ENCODE data around the gene TSC2. TPM values are rescaled to one million over a fixed set of nuclear protein-coding genes. Genes with fewer than 3 reads are reported as not detected.
"Not testable (repeated sequence)": the region's sequence is repeated elsewhere in the genome, so short reads cannot be mapped to it uniquely, and the experiment has no call there.

Gene TSC2
- polyA plus RNA-seq, 1 donor: 85.9 TPM

DNA sequence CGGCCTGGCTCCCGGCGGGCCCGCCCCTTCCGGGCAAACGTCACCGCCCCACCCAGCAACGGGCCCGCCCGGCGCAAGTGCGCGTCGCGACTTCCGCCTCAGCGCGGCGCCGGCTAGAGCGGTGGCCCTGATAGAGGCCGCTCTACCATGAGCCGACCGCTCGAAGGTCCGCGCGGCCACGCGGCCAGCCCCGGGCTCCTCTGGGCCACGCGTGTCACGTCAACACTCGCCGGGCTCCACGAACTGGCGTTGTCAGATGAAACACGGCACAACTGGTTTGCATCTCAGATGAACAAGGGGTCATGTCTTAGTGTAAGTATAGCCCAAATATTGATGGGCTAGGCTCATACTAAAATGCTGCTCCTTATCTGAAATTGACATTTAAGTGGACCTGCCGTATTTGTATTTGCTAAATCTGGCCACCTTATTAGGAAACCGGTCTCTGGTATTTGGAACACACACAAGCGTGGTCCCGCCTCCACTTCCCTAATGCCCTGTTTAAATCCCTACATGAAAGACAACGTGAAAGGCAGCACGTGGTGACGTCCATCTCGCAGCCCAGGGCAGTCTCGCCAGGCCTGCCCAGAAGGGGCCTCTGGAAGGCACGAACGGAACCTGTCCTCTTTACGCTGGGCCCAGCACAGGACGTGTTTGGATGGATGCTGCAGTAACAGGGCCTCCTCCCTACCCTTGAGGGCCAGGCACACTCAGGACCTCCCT, 37.8 kb upstream of the TSC2 start, which contains the start of gene ZNF598:
Gene ZNF598, minus strand, starts transcription at position 31 of the 720 bp plus-strand sequence.
- WGBS (ENCODE audit: insufficient coverage, low lambda C conversion rate): no CpG with 5 or more reads among the region's 52 CpGs
- H3K4me1 ChIP-seq (ENCODE audit: control insufficient read depth, insufficient read depth, low read length): peaks cover 33% of the 10 kb centered on the region
- DNase-seq: peak; percentile 89 to 90

DNA sequence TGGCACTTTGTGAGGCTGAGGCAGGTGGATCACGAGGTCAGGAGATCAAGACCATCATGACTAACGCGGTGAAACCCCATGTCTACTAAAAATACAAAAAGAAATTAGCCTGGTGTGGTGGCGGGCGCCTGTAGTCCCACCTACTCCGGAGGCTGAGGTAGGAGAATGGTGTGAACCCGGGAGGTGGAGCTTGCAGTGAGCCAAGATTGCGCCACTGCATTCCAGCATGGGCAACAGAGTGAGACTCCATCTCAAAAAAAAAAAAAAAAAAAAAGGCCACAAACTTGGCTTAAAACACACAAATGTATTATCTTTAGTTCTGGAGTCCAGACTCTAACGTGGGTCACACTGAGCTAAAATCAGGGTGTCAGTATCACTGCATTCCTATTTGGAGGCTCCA, 36.1 kb upstream of the TSC2 start:
- not testable (repeated sequence) for H3K27me3 ChIP-seq (ENCODE audit: control insufficient read depth, insufficient read depth, low read length)
- no CpG with 5 or more reads among the region's 9 CpGs for WGBS (ENCODE audit: insufficient coverage, low lambda C conversion rate)

More for the DNA sequence above, 37.8 kb upstream of the TSC2 start, which contains the start of gene ZNF598:
- Histone ChIP-seq H3K4me3 (ENCODE audit: low read length) (peak within 1 kb of the TSS; percentile 71), H3K36me3 (ENCODE audit: control insufficient read depth, insufficient read depth, low read length) (peaks cover 15% of the 10 kb centered on the region), H3K27ac (ENCODE audit: low read length) (peak within 1 kb of the TSS; percentile 68), H3K27me3 (ENCODE audit: control insufficient read depth, insufficient read depth, low read length) (no peaks in the 10 kb centered on the region), H3K9me3 (ENCODE audit: control insufficient read depth, low read depth, low read length) (no peaks in the 10 kb centered on the region)

DNA sequence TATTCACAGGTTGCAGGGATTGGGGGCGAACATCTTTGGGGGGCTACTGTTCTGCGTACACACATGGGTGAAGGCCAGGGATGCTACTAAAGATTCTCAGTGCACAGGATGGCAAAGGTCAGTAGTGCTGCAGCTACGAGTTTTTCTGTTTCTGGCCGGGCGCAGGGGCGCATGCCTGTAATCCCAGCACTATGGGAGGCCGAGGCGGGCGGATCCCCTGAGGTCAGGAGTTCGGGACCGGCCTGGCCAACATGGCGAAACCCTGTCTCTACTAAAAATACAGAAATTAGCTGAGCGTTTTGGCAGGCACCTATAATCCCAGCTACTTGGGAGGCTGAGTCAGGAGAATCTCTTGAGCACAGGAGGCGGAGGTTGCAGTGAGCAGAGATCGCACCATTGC, 34.3 kb upstream of the TSC2 start:
- no peaks in the 10 kb centered on the region for H3K36me3 ChIP-seq (ENCODE audit: control insufficient read depth, insufficient read depth, low read length)
- no peaks in the 10 kb centered on the region for H3K9me3 ChIP-seq (ENCODE audit: control insufficient read depth, low read depth, low read length)
- peaks cover 22% of the 10 kb centered on the region for H3K4me1 ChIP-seq (ENCODE audit: control insufficient read depth, insufficient read depth, low read length)
- no peaks in the 10 kb centered on the region for H3K27me3 ChIP-seq (ENCODE audit: control insufficient read depth, insufficient read depth, low read length)
- no peak for DNase-seq
- WGBS (ENCODE audit: insufficient coverage, low lambda C conversion rate): no CpG with 5 or more reads among the region's 15 CpGs
- H3K27ac ChIP-seq (ENCODE audit: low read length): no peak overlapping the region
- no peak overlapping the region for H3K4me3 ChIP-seq (ENCODE audit: low read length)

More for the DNA sequence above, 36.1 kb upstream of the TSC2 start:
- not testable (repeated sequence) for H3K27ac ChIP-seq (ENCODE audit: low read length); DNase-seq; H3K36me3 ChIP-seq (ENCODE audit: control insufficient read depth, insufficient read depth, low read length); H3K9me3 ChIP-seq (ENCODE audit: control insufficient read depth, low read depth, low read length); H3K4me3 ChIP-seq (ENCODE audit: low read length)
- H3K4me1 ChIP-seq (ENCODE audit: control insufficient read depth, insufficient read depth, low read length): peaks cover 40% of the 10 kb centered on the region

DNA sequence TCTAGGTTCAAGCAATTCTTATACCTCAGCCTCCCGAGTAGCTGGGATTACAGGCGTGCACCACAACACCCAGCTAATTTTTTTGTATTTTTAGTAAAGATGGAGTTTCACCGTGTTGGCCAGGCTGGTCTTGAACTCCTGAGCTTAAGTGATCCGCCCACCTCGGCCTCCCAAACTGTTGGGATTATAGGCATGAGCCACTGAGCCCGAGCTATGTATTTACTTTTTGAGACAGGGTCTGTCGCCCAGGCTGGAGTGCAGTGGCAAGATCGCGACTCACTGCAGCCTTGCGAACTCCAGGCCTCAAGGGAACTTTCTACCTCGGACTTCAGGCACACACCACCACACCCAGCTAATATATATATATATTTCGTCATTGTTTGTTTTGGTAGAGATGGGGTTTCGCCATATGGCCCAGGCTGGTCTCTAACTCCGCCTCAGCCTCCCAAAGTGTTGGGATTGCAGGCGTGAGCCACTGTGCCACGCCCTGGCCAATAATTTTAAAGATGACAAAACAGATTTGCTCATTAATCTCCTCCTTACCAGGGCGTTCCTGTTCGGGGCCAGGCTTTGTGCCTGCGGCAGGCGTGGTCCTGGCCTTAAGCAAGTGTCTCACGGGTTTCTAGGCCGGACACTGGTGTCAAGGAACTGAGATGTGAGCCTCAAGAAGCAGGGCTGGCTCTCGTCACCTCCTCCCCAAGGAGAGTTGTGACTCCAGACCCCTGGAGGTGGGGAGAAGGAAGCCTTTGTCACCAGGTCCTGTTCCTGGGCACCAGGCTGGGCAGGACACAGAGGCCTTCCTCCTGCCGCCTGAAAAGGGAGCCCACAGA, 32.5 kb upstream of the TSC2 start:
- Histone ChIP-seq H3K36me3 (ENCODE audit: control insufficient read depth, insufficient read depth, low read length) (no peaks in the 10 kb centered on the region), H3K9me3 (ENCODE audit: control insufficient read depth, low read depth, low read length) (peaks cover 4% of the 10 kb centered on the region), H3K27me3 (ENCODE audit: control insufficient read depth, insufficient read depth, low read length) (peaks cover 14% of the 10 kb centered on the region), H3K4me3 (ENCODE audit: low read length) (no peak overlapping the region), H3K4me1 (ENCODE audit: control insufficient read depth, insufficient read depth, low read length) (peaks cover 21% of the 10 kb centered on the region), H3K27ac (ENCODE audit: low read length) (peak overlapping the region; percentile 89)
- DNase-seq: peak; percentile 81 to 90
- WGBS (ENCODE audit: insufficient coverage, low lambda C conversion rate): no CpG with 5 or more reads among the region's 24 CpGs

DNA sequence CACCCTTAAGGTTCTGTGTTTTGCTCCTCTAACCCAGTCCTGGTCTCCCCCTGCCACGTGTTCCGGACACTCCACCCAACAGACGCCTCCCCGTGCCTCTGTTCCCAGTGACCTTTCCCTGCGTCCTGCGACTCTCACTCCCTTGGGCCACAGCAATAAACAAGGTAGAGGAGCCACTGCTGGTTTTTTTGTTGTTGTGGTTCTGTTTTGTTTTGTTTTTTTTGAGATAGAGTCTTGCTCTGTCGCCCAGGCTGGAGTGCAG, 31.9 kb upstream of the TSC2 start:
- Histone ChIP-seq H3K4me3 (ENCODE audit: low read length) (no peak overlapping the region), H3K27me3 (ENCODE audit: control insufficient read depth, insufficient read depth, low read length) (peaks cover 19% of the 10 kb centered on the region), H3K27ac (ENCODE audit: low read length) (peak overlapping the region; percentile 89), H3K9me3 (ENCODE audit: control insufficient read depth, low read depth, low read length) (peaks cover 4% of the 10 kb centered on the region), H3K36me3 (ENCODE audit: control insufficient read depth, insufficient read depth, low read length) (no peaks in the 10 kb centered on the region), H3K4me1 (ENCODE audit: control insufficient read depth, insufficient read depth, low read length) (peaks cover 23% of the 10 kb centered on the region)
- no peak for DNase-seq
- 90% methylated on average over 2 of the region's 7 CpGs for WGBS (ENCODE audit: insufficient coverage, low lambda C conversion rate)

DNA sequence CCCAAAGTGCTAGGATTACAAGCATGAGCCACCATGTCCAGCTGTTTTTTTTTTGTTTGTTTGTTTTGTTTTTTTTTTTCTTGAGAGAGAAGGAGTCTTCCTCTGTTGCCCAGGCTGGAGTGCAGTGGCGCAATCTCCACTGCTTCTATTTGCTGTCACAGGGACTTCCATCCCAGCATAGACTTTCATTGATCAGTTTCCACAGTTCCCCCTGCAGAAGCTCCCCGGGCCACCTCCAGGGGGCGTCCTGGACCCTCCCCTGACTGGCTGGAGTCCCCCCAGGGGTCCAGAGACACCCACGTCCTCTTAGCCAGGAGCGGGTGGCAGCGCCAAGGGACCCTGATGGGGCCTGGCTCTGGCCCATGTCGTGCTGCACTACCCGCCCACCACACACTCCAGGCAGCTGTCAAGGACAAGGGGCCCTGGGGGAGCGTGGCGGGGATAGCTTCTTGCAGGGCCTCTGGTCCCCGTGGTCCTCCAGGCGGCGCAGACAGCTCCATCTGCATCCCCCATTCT, 31.3 kb upstream of the TSC2 start:
- no peak for DNase-seq
- H3K4me1 ChIP-seq (ENCODE audit: control insufficient read depth, insufficient read depth, low read length): peaks cover 25% of the 10 kb centered on the region
- H3K4me3 ChIP-seq (ENCODE audit: low read length): no peak overlapping the region
- no peak overlapping the region for H3K27ac ChIP-seq (ENCODE audit: low read length)
- peaks cover 4% of the 10 kb centered on the region for H3K9me3 ChIP-seq (ENCODE audit: control insufficient read depth, low read depth, low read length)
- WGBS (ENCODE audit: insufficient coverage, low lambda C conversion rate): no CpG with 5 or more reads among the region's 13 CpGs
- H3K27me3 ChIP-seq (ENCODE audit: control insufficient read depth, insufficient read depth, low read length): peaks cover 24% of the 10 kb centered on the region
- no peaks in the 10 kb centered on the region for H3K36me3 ChIP-seq (ENCODE audit: control insufficient read depth, insufficient read depth, low read length)

DNA sequence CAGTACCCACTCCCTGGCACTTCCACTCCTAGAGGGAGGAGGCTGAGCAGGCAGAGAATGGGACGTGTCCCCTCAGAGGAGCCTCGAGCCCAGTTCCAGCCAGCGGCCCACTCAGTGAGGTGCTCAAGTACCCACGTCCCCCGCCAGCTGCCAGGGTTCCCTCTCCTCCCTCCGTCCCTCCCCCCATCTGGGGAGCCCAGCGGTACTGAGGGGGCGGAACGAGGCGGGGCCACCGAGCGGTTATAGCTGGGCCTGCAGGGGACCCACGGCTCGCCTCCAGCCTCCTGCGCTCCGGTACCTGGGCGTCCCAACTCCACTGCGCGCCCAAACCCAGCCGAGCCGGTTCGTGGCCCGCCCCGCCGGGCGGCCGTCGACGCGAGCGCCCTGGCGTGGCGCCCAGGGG, 28.3 kb upstream of the TSC2 start, which contains the start of gene NPW:
Gene NPW, plus strand, starts transcription at position 268 of the 403 bp plus-strand sequence.
- WGBS (ENCODE audit: insufficient coverage, low lambda C conversion rate): no CpG with 5 or more reads among the region's 33 CpGs
- H3K36me3 ChIP-seq (ENCODE audit: control insufficient read depth, insufficient read depth, low read length): no peaks in the 10 kb centered on the region
- H3K27me3 ChIP-seq (ENCODE audit: control insufficient read depth, insufficient read depth, low read length): peaks cover 28% of the 10 kb centered on the region
- H3K4me1 ChIP-seq (ENCODE audit: control insufficient read depth, insufficient read depth, low read length): peaks cover 41% of the 10 kb centered on the region
- H3K27ac ChIP-seq (ENCODE audit: low read length): no peak within 1 kb of the TSS
- peaks cover 4% of the 10 kb centered on the region for H3K9me3 ChIP-seq (ENCODE audit: control insufficient read depth, low read depth, low read length)
- peak within 1 kb of the TSS; percentile 24 for H3K4me3 ChIP-seq (ENCODE audit: low read length)
- no peak for DNase-seq

DNA sequence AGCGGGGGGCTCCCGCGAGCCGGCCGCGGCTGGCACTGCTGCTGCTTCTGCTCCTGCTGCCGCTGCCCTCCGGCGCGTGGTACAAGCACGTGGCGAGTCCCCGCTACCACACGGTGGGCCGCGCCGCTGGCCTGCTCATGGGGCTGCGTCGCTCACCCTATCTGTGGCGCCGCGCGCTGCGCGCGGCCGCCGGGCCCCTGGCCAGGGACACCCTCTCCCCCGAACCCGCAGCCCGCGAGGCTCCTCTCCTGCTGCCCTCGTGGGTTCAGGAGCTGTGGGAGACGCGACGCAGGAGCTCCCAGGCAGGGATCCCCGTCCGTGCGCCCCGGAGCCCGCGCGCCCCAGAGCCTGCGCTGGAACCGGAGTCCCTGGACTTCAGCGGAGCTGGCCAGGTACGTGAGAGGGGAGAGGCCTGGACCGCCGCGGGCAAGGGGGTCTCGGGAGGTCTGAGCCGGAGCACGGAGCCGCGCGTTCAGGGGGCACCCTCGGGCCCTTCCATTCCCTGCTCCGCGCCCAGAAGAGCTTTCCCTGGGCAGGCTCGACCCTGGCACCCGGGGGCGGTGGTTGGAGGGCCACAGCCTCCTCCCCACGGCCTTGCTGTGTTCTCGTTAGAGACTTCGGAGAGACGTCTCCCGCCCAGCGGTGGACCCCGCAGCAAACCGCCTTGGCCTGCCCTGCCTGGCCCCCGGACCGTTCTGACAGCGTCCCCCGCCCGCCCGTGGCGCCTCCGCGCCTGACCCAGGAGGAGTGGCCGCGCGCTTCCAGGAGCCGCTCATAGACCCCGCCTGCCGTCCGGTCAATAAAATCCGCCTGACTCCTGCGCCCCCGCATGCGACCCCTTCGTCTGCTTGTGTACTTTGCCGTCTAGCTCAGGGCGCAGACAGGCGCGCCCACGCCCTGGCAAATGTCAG, 27.6 kb upstream of the TSC2 start:
- Histone ChIP-seq H3K4me3 (ENCODE audit: low read length) (peak overlapping the region; percentile 24), H3K27me3 (ENCODE audit: control insufficient read depth, insufficient read depth, low read length) (peaks cover 28% of the 10 kb centered on the region), H3K9me3 (ENCODE audit: control insufficient read depth, low read depth, low read length) (peaks cover 4% of the 10 kb centered on the region), H3K27ac (ENCODE audit: low read length) (no peak overlapping the region), H3K36me3 (ENCODE audit: control insufficient read depth, insufficient read depth, low read length) (no peaks in the 10 kb centered on the region), H3K4me1 (ENCODE audit: control insufficient read depth, insufficient read depth, low read length) (peaks cover 36% of the 10 kb centered on the region)
- peak in 1 of 2 donors; percentile 42 for DNase-seq
- no CpG with 5 or more reads among the region's 96 CpGs for WGBS (ENCODE audit: insufficient coverage, low lambda C conversion rate)

DNA sequence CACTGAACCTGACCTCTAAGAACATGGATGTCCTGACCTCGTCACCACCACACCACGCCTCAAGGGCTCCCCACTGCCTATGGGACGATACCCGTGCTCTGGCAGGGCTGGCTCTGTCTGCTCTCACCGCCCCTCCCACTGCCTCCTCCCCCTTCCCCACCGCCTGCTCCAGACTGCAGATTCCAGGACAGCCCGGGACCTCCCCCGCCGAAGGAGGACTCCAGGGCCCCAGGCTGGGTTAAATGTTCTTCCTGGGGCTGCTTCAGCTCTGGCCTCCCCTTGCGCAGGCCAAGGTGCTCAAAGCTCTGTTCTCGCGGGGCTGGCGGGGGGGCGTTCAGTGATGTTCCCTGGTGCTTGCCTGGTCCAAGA, 25.1 kb upstream of the TSC2 start:
- H3K36me3 ChIP-seq (ENCODE audit: control insufficient read depth, insufficient read depth, low read length): no peaks in the 10 kb centered on the region
- no CpG with 5 or more reads among the region's 14 CpGs for WGBS (ENCODE audit: insufficient coverage, low lambda C conversion rate)
- H3K27me3 ChIP-seq (ENCODE audit: control insufficient read depth, insufficient read depth, low read length): peaks cover 39% of the 10 kb centered on the region
- H3K9me3 ChIP-seq (ENCODE audit: control insufficient read depth, low read depth, low read length): peaks cover 4% of the 10 kb centered on the region
- peak in 1 of 2 donors; percentile 38 for DNase-seq
- H3K4me1 ChIP-seq (ENCODE audit: control insufficient read depth, insufficient read depth, low read length): peaks cover 34% of the 10 kb centered on the region
- peak overlapping the region; percentile 25 for H3K4me3 ChIP-seq (ENCODE audit: low read length)
- H3K27ac ChIP-seq (ENCODE audit: low read length): peak overlapping the region; percentile 21

All from large intestine (tissue), 3 donors.